C4-2B (cell line): ENCODE data around the gene UVSSA.

Source experiments
- H3K27ac ChIP-seq: fragments of 450-650 bp; 2 replicates; pipeline ENCODE4 v1.5.1; 2017
- ZFX ChIP-seq: fragments of 450-650 bp; IDR thresholded peaks from 2 replicates; pipeline ENCODE4 v1.6.1; 2017
- TF ChIP-seq, protein P1 (sequence below): fragments of 450-650 bp; conservative IDR thresholded peaks from 2 replicates; pipeline ENCODE4 v1.5.1; 2017; ENCODE audit warnings: mild to moderate bottlenecking

The UVSSA gene

DNA sequence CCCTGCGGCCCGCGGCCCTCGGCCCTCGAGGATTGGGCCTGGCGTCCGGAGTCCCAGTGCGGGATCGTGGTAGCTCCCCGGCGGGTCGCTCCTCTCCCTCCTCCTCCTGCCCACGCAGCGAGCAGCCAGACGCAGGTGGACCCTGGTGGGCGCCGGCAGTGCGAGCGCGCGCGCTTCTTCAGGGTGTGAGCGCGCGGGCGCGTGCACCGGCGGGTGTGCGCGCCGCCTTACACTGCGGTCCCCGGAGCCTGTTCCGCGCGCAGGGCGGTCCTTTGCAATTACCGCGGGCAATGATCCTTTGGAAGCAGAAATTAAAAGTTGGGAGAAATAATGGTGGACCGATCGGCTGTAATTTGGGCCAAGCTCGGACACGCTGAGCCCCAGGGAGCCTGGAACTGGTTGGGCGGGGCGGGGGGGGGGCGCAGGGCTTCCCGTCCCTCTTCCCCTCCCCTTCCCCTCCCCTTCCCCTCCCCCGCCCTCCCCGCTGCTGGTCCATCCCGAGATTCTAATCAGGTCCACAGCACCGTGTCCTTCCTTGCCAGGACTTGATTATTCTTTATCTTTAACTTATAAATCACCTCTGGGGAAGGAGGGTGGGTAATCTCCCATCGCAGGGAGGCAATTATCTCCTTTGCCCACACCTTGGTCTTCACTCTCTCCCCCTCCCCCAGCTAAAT, 60.8 kb downstream of the UVSSA start:
- H3K27ac ChIP-seq = no peak overlapping the region
- TF ChIP-seq, protein P1, sequence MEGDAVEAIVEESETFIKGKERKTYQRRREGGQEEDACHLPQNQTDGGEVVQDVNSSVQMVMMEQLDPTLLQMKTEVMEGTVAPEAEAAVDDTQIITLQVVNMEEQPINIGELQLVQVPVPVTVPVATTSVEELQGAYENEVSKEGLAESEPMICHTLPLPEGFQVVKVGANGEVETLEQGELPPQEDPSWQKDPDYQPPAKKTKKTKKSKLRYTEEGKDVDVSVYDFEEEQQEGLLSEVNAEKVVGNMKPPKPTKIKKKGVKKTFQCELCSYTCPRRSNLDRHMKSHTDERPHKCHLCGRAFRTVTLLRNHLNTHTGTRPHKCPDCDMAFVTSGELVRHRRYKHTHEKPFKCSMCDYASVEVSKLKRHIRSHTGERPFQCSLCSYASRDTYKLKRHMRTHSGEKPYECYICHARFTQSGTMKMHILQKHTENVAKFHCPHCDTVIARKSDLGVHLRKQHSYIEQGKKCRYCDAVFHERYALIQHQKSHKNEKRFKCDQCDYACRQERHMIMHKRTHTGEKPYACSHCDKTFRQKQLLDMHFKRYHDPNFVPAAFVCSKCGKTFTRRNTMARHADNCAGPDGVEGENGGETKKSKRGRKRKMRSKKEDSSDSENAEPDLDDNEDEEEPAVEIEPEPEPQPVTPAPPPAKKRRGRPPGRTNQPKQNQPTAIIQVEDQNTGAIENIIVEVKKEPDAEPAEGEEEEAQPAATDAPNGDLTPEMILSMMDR = no peak
- TF ChIP-seq ZFX = no peak

DNA sequence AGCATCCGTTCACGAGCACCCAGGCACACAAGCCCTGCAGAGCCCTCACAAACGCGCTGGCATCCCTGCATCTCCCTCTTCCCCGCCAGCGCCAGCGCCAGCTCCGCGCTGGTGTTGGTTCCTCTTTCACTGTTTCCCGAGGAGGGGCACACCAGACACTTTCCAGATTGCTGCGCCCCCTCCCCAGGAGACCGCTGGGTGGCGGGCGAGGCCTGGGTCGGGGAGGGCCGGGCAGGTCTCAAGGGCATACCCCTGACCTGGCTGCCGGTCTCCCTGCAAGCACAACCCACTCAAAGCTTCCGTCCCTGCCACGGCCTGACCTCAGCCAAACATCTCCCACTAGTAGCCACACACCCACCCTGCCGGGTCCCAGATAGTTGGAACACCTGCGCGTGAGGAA, 61.4 kb downstream of the UVSSA start:
- H3K27ac ChIP-seq = no peak overlapping the region
- no peak for TF ChIP-seq ZFX
- TF ChIP-seq, protein P1 = no peak; the same call in 1 of the 2 replicates

DNA sequence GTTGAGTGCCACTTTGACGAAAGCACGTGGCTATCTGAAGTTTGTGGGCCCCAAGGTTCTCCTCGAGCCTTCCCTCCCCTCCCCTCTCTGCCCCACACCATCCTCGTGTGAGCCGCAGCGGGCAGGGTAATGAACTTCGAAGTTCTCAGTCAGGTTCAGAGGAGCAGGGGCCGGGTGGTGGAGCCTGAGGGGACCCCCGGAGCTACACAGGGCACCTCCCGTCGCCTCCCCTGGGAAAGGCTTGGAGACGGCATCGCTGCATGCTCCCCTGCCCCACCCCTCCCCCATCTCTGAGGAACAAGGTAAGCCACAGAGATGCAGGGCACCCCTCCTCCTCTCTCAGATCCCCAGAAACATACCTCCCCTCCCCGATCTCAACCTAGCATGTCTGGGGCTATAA, 62.1 kb downstream of the UVSSA start:
- no peak overlapping the region for H3K27ac ChIP-seq
- TF ChIP-seq ZFX = no peak
- TF ChIP-seq, protein P1 = no peak

GRCh38 chr4:1409491-1410425, 62.8 kb downstream of the UVSSA start:
- H3K27ac ChIP-seq = no peak overlapping the region
- TF ChIP-seq ZFX = no peak
- TF ChIP-seq, protein P1 = no peak

GRCh38 chr4:1410491-1411325, 63.7 kb downstream of the UVSSA start:
- TF ChIP-seq ZFX = no peak
- no peak overlapping the region for H3K27ac ChIP-seq

- no peak overlapping the region for H3K27ac ChIP-seq
- TF ChIP-seq ZFX = no peak
- TF ChIP-seq, protein P1 = no peak; the same call in 1 of the 2 replicates
Measured at GRCh38 chr4:1411436-1412375, 64.7 kb downstream of the UVSSA start.
